Activated naive CD4-positive, alpha-beta T cell treated with anti-CD3 and anti-CD28 coated beads, Interleukin-2, amount 50 U/mL, for 72 hours (primary cell): ENCODE results near the gene SDE2. TPM values are rescaled to one million over a fixed set of nuclear protein-coding genes. Genes with fewer than 3 reads are reported as not detected.
A peak's percentile ranks its signal among the peaks of the same experiment; 100 is the strongest.

ENCODE experiments used
- ATAC-seq, 2 donors: fragments of 150-1000 bp; cut with Tn5 transposase; 2 replicates each; pipeline ENCODE4 v1.10.0; 2021; ENCODE audit warnings: mild to moderate bottlenecking in 2 of 2, moderate library complexity in 2 of 2
- DNase-seq, 2 donors: peaks; one replicate each; pipeline ENCODE4 v3.0.0; 2021 to 2022; ENCODE audit warnings: low spot score in 2 of 2
- H3K27ac Mint-ChIP-seq, 2 donors: one replicate each; pipeline ENCODE4 v1.8.0; 2022; ENCODE audit warnings: mild to moderate bottlenecking in 2 of 2, mixed read lengths in 2 of 2
- H3K36me3 Mint-ChIP-seq, 2 donors: one replicate each; pipeline ENCODE4 v1.8.0; 2022; ENCODE audit warnings: mixed read lengths in 2 of 2
- H3K9me3 Mint-ChIP-seq, 2 donors: one replicate each; pipeline ENCODE4 v1.8.0; 2022; ENCODE audit warnings: mixed read lengths in 2 of 2
- total RNA-seq, 2 donors: library from RNA; stranded (reverse); gene quantifications; one replicate each; pipeline ENCODE4 v1.2.3, GENCODE V29; 2022

The SDE2 gene
- total RNA-seq, 2 donors from 2014 or later, result 15.9 to 29.6 TPM

GRCh38 chr1:225963735-225964530 is 35.2 kb downstream of the SDE2 start:
- ATAC-seq (no peak), DNase-seq (peak in 1 of 2 donors; percentile 49)
- H3K27ac Mint-ChIP-seq, result no peak overlapping the region
- no peaks in the 10 kb centered on the region for H3K9me3 Mint-ChIP-seq
- no peaks in the 10 kb centered on the region for H3K36me3 Mint-ChIP-seq

- peak in 1 of 2 donors; percentile 88 for DNase-seq
- ATAC-seq, result peak; percentile 93 to 97
- Mint-ChIP-seq H3K9me3 (no peaks in the 10 kb centered on the region), H3K27ac (no peak overlapping the region), H3K36me3 (no peaks in the 10 kb centered on the region)
Measured at GRCh38 chr1:225962440-225962975, 36.6 kb downstream of the SDE2 start.

- H3K36me3 Mint-ChIP-seq, result no peaks in the 10 kb centered on the region
- DNase-seq (no peak), ATAC-seq (no peak)
- H3K9me3 Mint-ChIP-seq, result no peaks in the 10 kb centered on the region
- H3K27ac Mint-ChIP-seq, result peak overlapping the region in 1 of 2 donors; percentile 94
Measured at GRCh38 chr1:225961659-225962439, 37.3 kb downstream of the SDE2 start.

- Mint-ChIP-seq H3K9me3 (no peaks in the 10 kb centered on the region), H3K36me3 (no peaks in the 10 kb centered on the region), H3K27ac (no peak overlapping the region)
- ATAC-seq (no peak), DNase-seq (peak in 1 of 2 donors; percentile 13)
Measured at GRCh38 chr1:225958041-225958440, 41.1 kb downstream of the SDE2 start.

DNA sequence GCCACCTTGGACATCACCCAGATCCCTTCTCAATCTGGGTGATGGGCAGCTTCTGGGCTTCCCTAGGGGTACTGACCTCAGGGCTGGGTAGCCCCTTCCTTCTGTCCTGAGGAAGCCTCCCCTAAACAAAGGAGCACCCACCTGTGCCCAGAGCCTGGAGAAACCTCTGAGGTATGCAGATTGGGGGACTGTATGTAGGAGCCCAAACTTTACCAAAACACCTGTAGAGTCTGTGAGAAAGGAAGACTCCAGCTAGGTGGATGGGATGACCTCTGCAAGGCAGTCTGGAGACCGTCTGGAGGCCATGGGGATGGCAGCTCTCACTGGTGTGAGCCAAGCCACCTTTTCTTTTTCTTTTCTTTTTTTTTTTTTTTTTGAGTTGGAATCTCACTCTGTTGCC is 44.4 kb downstream of the SDE2 start:
- no peak for ATAC-seq
- Mint-ChIP-seq H3K9me3 (no peaks in the 10 kb centered on the region), H3K27ac (no peak overlapping the region), H3K36me3 (no peaks in the 10 kb centered on the region)
- DNase-seq, result no peak

- DNase-seq (no peak), ATAC-seq (no peak)
- Mint-ChIP-seq H3K36me3 (no peaks in the 10 kb centered on the region), H3K27ac (no peak overlapping the region), H3K9me3 (no peaks in the 10 kb centered on the region)
Measured at GRCh38 chr1:225953315-225953714, 45.8 kb downstream of the SDE2 start.

DNA sequence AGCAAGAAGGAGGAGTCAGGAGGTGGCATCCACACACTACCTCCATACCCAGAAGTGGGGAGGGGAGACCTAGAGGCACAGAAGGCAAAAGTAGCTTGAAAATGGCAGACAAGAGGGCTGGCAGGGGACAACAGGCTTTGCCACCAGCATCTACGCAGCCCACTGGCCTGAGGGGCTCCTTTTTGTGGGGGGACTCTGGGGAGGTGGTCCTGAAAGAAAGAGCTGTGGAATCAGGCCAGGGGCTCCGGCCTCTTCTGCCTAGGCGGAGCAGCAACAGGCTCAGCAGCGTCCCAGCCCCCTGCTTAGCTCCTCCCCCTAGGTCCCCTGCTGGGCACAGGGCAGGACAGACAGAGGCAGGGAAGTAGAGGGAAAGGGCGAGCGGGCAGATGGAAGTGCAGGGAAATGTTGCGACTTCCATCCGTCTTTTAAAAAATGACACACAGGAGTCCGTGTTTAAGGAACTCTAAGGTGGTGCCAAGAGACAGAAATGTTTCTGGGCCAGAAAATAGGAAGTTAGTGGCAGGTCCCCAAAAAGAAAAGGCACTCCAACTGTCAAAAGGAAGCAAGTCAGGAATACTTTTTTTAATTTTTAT is 48.1 kb downstream of the SDE2 start:
- no peak for DNase-seq
- Mint-ChIP-seq H3K9me3 (no peaks in the 10 kb centered on the region), H3K36me3 (no peaks in the 10 kb centered on the region)

GRCh38 chr1:225949041-225949440 is 50.1 kb downstream of the SDE2 start:
- H3K27ac Mint-ChIP-seq, result no peak overlapping the region
- ATAC-seq, result no peak
- no peak for DNase-seq
- no peaks in the 10 kb centered on the region for H3K36me3 Mint-ChIP-seq
- no peaks in the 10 kb centered on the region for H3K9me3 Mint-ChIP-seq

More for the DNA sequence above, 48.1 kb downstream of the SDE2 start:
- no peak overlapping the region for H3K27ac Mint-ChIP-seq
- no peak for ATAC-seq

- Mint-ChIP-seq H3K9me3 (no peaks in the 10 kb centered on the region), H3K27ac (no peak overlapping the region), H3K36me3 (no peaks in the 10 kb centered on the region)
- ATAC-seq, result no peak
- DNase-seq, result no peak
Measured at GRCh38 chr1:225946803-225947202, 52.3 kb downstream of the SDE2 start.

GRCh38 chr1:225946082-225946620 is 53.0 kb downstream of the SDE2 start:
- ATAC-seq (no peak), DNase-seq (no peak)
- Mint-ChIP-seq H3K36me3 (no peaks in the 10 kb centered on the region), H3K27ac (no peak overlapping the region), H3K9me3 (no peaks in the 10 kb centered on the region)

- H3K36me3 Mint-ChIP-seq, result no peaks in the 10 kb centered on the region
- ATAC-seq, result no peak
- peak overlapping the region in 1 of 2 donors; percentile 18 for H3K27ac Mint-ChIP-seq
- H3K9me3 Mint-ChIP-seq, result no peaks in the 10 kb centered on the region
- no peak for DNase-seq
Measured at GRCh38 chr1:225945564-225945963, 53.6 kb downstream of the SDE2 start.

DNA sequence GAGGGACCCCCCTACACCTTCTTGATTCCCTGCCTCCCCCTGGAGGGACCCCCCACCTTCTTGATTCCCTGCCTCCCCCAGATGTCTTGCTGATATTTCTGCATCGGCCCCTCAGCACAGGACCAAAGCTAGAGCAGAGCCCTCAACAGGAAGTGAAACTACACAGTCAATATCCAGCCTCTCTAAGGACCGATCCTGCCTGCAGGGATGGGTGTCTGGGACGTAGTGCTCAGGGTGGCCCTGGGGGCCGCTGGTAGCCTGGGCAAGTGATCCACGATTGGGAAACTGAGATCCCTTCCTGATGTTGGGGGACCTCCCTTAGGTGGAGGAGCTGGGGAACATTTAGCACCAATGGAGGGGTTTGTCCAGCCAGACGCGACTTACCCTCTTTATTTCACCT is 54.2 kb downstream of the SDE2 start:
- Mint-ChIP-seq H3K9me3 (no peaks in the 10 kb centered on the region), H3K36me3 (no peaks in the 10 kb centered on the region), H3K27ac (peak overlapping the region; percentile 18 to 37)
- ATAC-seq (peak; percentile 44 to 55), DNase-seq (no peak)

DNA sequence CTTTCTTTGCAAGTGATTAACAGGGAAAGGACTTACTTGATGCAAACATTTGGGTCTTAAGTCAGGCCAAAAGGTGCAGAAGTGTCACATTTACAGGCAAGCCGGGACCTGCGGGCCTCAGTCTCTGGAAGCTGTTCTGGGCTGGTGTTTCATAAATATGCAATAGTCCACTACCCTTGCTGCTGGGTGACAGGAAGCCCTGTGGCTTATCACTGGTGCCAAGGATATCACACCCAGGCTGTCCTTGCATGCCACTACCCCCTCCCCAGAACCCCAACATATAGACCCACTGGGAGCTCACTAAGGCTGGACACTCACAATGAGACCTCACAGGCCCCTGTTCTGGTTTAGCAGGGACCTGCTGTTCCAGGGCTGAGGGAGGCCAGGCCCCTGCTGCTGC is 54.8 kb downstream of the SDE2 start:
- no peaks in the 10 kb centered on the region for H3K36me3 Mint-ChIP-seq
- no peak for DNase-seq
- H3K9me3 Mint-ChIP-seq, result no peaks in the 10 kb centered on the region
- ATAC-seq, result no peak
- peak overlapping the region in 1 of 2 donors; percentile 18 for H3K27ac Mint-ChIP-seq

GRCh38 chr1:225943582-225943981 is 55.6 kb downstream of the SDE2 start:
- Mint-ChIP-seq H3K36me3 (no peaks in the 10 kb centered on the region), H3K9me3 (no peaks in the 10 kb centered on the region), H3K27ac (no peak overlapping the region)
- no peak for DNase-seq
- no peak for ATAC-seq

GRCh38 chr1:225942574-225942973 is 56.6 kb downstream of the SDE2 start:
- Mint-ChIP-seq H3K27ac (no peak overlapping the region), H3K9me3 (no peaks in the 10 kb centered on the region)

DNA sequence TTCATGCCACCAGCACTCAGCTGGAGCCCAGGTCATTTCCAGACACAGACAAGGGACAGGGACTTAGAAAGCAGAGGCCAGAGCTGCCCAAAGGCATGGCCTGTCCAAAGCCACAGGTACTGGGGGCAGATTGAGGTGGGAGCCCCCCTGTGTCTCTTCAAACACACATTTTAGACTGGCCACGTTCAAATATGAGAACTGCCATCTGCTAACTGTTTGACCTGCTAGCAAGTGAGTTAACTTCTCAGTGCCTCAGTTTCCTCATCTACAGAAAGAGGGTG is 57.3 kb downstream of the SDE2 start:
- DNase-seq (no peak), ATAC-seq (no peak)
- no peaks in the 10 kb centered on the region for H3K9me3 Mint-ChIP-seq
- H3K36me3 Mint-ChIP-seq, result no peaks in the 10 kb centered on the region
- H3K27ac Mint-ChIP-seq, result no peak overlapping the region

More at GRCh38 chr1:225942574-225942973, 56.6 kb downstream of the SDE2 start:
- no peak for ATAC-seq
- H3K36me3 Mint-ChIP-seq, result no peaks in the 10 kb centered on the region
- no peak for DNase-seq
